ENCODE results near the gene ISL2. TPM values are rescaled to one million over a fixed set of nuclear protein-coding genes. Genes with fewer than 3 reads are reported as not detected.

The ISL2 gene
- total RNA-seq, 2 experiments from 2014 or later = 6.2 to 11.8 TPM

DNA sequence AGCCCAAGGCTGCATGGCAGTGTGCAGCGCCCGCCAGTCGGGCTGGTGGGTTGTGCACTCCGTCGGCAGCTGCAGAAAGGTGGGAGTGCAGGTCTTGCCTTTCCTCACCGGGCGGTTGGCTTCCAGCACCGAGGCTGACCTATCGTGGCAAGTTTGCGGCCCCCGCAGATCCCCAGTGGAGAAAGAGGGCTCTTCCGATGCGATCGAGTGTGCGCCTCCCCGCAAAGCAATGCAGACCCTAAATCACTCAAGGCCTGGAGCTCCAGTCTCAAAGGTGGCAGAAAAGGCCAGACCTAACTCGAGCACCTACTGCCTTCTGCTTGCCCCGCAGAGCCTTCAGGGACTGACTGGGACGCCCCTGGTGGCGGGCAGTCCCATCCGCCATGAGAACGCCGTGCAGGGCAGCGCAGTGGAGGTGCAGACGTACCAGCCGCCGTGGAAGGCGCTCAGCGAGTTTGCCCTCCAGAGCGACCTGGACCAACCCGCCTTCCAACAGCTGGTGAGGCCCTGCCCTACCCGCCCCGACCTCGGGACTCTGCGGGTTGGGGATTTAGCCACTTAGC, 4.3 kb downstream of the ISL2 start:
- H2AFZ ChIP-seq (ENCODE audit: low read length) = no peak overlapping the region
- ChIA-PET CTCF (ENCODE audit: unreplicated experiment) (no interaction called here), POLR2A (no interaction called here)
- peaks cover 5% of the 10 kb centered on the region for H4K20me1 ChIP-seq (ENCODE audit: insufficient read depth, low read length)
- intact Hi-C loops (cut with micrococcal nuclease; ENCODE audit: unreplicated experiment) = no loop called here
- BruUV-seq (replicated peaks) = no TSS peak
- peaks cover 17% of the 10 kb centered on the region for H3K36me3 ChIP-seq (ENCODE audit: insufficient read depth, low read length)
- TF ChIP-seq EZH2phosphoT487 (IDR thresholded peaks at IDR 0.05; ENCODE audit: borderline replicate concordance, low read depth, low read length) = no peak
- no peak for TF ChIP-seq CTCF (conservative IDR thresholded peaks at IDR 0.05; ENCODE audit: low read length)
- peaks cover 27% of the 10 kb centered on the region for H3K4me1 ChIP-seq (ENCODE audit: insufficient read depth, low read length, poor library complexity, severe bottlenecking)
- H3K9me2 ChIP-seq (ENCODE audit: insufficient read depth, low read length) = no peaks in the 10 kb centered on the region
- H3K9me3 ChIP-seq (ENCODE audit: low read length) = no peaks in the 10 kb centered on the region
- no peak for DNase-seq (ENCODE audit: low spot score)
- H3K4me2 ChIP-seq (ENCODE audit: low read length) = peak overlapping the region; percentile 95; the same call in 1 of the 2 replicates
- H3K79me2 ChIP-seq (ENCODE audit: insufficient read depth, low read depth, low read length) = peaks cover 10% of the 10 kb centered on the region; the same call in 1 of the 2 replicates
- no peak overlapping the region for H3K4me3 ChIP-seq (ENCODE audit: low read depth, low read length, poor library complexity, severe bottlenecking)
- H3K27ac ChIP-seq (ENCODE audit: low read depth, low read length, poor library complexity, severe bottlenecking) = no peak overlapping the region

- POLR2A ChIA-PET = no interaction called here
- intact Hi-C loops (cut with micrococcal nuclease; ENCODE audit: unreplicated experiment) = no loop called here
These were observed 4.9 kb downstream of the ISL2 start for GRCh38 chr15:76341366-76342057.

More at GRCh38 chr15:76341366-76342057, 4.9 kb downstream of the ISL2 start:
- H3K9me3 ChIP-seq (ENCODE audit: low read length) = no peaks in the 10 kb centered on the region
- no peak overlapping the region for H3K4me3 ChIP-seq (ENCODE audit: low read depth, low read length, poor library complexity, severe bottlenecking)
- H2AFZ ChIP-seq (ENCODE audit: low read length) = no peak overlapping the region
- BruUV-seq (replicated peaks) = no TSS peak
- peaks cover 17% of the 10 kb centered on the region for H3K36me3 ChIP-seq (ENCODE audit: insufficient read depth, low read length)
- DNase-seq (ENCODE audit: low spot score) = no peak
- H3K9me2 ChIP-seq (ENCODE audit: insufficient read depth, low read length) = no peaks in the 10 kb centered on the region
- peaks cover 5% of the 10 kb centered on the region for H4K20me1 ChIP-seq (ENCODE audit: insufficient read depth, low read length)
- H3K27ac ChIP-seq (ENCODE audit: low read depth, low read length, poor library complexity, severe bottlenecking) = no peak overlapping the region
- TF ChIP-seq EZH2phosphoT487 (IDR thresholded peaks at IDR 0.05; ENCODE audit: borderline replicate concordance, low read depth, low read length) (no peak), CTCF (conservative IDR thresholded peaks at IDR 0.05; ENCODE audit: low read length) (no peak)
- CTCF ChIA-PET (ENCODE audit: unreplicated experiment) = no interaction called here
- H3K4me1 ChIP-seq (ENCODE audit: insufficient read depth, low read length, poor library complexity, severe bottlenecking) = peaks cover 27% of the 10 kb centered on the region
- peaks cover 10% of the 10 kb centered on the region; the same call in 1 of the 2 replicates for H3K79me2 ChIP-seq (ENCODE audit: insufficient read depth, low read depth, low read length)
- H3K4me2 ChIP-seq (ENCODE audit: low read length) = no peak overlapping the region

Measured in OCI-LY7 (cell line).